ENCODE data around the gene SV2B.

The SV2B gene

DNA sequence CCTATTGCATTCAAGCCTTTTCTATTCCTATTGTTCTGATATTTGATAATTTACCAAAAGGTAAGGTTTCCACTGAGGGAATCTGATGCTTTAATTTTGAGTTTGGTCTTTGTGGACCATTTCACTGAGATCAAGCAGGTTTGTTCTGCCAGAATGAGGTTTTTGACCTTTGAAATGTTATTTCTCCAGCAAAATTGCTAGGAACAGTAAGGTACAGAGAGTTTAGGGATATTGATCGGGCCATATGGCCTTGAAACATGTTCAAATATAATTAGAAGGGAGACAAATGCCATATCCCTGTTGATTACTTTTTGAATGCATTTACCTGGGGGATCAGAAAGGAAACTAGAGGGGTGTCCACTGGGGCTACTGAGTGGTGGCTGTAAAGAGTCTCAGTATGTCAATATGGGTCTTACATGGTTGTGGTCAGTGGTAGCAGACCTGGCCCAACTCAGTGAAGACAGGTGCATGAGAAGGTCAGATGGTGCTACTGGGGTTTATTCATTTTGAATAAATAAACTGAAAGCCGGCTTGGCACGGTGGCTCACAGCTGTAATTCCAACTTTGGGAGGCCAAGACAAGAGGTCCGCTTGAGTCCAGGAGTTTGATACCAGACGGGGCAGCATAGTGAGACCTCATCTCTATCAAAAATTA is 100.2 kb downstream of the SV2B start:
- DNase-seq: no peak

DNA sequence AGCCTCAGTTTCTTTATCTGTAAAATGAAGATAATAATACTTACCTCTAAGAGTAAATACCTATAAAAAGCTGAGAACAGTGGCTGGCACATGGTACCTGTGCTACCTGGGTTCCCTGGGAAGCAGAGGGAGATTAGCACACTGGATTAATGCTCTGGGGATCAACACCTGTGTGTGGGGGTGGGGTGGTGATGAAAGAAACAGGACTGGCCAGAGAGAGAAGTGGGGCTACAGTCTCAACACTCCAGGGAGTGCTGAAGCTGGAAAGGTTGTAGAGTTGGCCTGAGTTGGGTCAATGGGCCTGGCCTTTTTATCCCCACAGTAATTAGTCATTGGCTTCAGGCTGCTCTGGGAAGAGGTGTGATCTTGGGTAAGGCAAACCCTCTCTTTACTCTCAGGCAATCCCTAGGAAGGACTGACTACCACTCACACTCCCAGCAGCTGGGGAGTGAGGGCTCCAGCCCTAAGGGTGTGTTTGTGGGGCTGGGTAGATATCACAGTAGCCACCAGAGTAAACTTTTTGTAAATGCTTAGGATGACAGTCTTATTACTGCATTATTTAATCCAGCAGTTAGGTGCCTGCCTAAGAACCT is 102.5 kb downstream of the SV2B start:
- DNase-seq: no peak

DNA sequence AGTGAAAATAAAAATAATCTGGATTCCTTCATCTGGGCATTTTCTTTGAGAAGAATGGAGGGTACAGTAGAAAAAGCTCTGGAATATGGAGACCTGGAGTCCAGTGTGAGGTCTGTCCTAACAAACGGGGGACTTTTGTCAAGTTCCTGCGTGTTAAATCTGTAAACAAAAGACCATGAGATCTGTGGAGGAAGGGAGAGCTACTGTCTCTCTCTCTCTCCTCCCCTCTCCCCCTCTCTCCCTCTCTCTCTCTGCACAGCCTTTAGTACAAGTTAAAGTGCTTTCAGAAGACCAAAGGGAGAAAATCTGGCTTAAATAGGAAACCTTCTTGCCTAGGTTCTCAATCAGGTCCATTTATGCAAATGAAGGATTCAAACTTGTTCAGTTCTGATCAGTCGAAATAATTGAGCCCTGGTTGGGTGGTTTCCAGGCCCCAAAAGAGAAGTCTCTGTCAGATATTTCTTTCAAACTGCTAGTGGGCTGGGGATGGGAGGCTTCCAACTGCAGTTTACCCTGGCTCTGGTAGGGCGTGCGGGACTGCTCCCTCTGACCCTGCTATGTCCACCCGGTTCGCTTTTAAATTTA is 103.7 kb downstream of the SV2B start:
- DNase-seq: no peak

DNA sequence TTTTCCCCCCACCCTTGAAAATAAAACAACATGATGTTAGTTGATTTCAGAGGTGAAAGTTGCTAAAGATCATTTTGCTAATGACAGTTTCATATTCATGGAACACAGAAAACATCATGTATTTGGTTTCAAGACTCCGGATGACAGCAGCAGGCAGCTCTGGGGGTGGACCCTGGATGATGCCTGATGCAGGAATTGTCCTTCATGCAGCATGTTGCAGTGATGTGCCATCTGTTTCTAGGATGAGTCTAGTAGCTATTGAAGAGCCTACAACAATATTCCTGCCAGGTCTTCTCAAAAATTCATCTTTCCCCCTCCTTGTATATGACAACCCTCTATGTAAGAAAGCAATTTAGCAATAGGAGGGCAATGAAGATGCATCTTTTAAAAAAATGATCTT is 108.3 kb downstream of the SV2B start:
- no peak for DNase-seq

DNA sequence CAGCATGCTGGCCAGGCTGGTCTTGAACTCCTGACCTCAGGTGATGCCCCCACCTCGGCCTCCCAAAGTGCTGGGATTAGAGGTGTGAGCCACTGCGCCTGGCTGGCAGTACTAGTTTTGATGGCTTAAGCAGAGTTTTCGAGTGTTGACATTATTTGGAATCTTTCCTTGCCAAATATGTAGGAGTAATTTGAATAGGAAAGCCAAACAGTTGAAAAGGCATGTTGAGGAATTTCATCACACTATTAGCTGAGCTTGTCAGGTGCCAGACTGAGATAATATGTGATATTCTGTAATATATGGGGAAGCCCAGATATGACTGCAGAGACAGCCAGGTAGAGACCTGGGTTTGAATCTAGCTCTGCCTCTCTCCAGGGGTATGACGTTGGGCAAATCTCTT is 109.3 kb downstream of the SV2B start:
- DNase-seq: no peak

DNA sequence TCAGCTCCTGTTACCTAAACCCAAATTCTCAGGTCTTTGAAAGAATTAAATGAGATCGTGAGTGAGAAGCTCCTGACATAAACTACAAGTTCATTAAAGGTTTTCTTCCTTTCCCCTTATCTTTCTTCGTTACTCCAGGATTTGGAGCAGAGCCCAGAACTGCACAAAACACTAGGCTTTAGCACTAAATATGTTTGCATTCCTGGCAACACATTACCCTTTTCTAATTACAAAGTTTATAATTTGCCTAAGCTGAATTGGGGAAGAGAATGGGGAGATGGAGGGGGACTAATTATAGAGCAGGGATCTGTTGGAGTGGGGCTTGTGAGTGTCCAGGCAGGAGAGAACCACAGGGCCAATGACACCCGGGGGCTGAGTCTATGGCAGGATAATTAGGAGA is 109.7 kb downstream of the SV2B start:
- no peak for DNase-seq

GRCh38 chr15:91214675-91215590 is 114.9 kb downstream of the SV2B start:
- no peak for DNase-seq

DNA sequence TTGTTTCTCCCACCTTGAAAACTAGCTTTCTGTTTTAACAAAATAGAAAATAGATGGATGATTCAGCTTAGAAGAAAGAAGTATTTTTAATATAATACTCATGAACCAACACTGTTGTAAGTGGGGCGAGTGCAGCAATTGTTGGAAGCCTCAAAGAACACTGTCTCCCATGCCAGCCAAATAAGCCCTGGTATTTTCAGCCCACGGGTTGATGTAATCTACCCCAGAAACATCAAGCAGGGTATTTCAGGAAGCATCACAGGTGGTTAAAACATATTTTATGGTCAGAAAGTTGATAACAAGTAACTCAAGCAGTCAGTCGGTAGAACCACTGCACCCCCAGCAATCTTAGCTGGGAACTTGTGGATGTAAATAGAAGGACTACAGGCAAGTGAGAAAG is 115.9 kb downstream of the SV2B start:
- no peak for DNase-seq

GRCh38 chr15:91219206-91219605 is 119.1 kb downstream of the SV2B start:
- no peak for DNase-seq

DNA sequence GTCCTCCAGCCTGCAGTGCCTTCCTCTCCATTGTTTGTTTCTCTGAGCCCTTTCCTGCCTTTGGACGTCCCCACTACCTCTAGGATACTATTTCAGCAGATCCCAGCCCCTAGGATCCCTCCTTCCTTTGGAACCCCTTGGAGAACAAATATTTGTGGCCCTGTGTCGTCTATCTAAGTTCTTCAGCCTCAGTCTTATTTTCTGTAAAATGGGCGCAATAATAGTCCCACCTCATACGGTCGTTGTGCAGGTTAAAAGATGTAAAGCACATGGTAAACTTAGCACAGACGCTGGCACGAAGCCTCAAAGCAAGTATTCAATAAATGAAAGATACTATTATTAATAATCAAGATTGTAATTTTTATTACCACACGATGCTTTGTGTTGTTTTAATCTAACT is 122.0 kb downstream of the SV2B start:
- DNase-seq: no peak

GRCh38 chr15:91223863-91224262 is 123.8 kb downstream of the SV2B start:
- DNase-seq: no peak

DNA sequence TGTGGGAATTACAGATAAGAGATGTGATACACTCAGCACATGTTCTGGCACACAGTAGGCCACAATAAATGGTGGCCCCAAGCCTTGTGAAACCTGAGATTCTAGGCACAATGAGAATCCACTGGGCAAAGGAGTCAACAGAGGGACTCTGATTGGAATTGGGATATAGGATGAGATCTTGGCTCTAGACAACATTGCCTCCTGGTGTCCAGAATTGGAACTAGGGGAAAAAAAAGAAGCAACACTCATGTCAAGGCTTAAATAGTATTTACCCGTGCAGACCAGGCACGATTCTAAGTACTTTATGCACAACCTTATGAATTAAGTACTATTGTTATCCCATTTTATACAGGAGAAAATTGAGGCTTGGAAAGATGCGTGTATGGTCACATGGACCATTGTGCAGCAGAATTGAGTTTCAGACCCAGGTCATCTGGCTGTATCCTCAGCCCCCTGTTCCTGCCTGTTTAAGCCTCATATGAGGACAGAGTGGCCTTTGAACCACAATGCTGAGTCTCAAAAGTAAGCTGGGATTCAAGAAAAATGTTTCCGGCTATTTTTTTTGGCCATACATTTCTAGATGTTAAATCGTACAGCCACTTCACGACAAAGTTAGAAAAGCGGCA is 124.8 kb downstream of the SV2B start:
- no peak for DNase-seq

DNA sequence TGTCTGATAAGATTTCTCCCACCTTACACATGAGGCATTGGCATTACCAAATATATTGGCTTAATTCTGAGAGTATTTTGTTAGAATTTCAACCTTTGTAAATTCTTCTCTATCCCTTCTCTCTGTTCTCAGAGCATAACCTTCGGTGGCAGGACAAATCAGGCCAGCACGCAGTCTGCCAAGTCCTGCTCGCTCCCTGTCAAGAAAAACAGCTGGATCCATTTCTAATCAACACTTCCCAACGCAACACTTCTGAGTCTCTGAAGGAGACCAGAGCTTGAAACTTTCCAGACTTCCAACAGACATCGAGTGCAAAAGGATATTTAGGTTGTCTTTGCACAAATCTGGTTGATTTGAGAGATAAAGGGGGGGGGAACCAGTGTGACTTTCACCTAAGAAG is 125.7 kb downstream of the SV2B start:
- DNase-seq: no peak

DNA sequence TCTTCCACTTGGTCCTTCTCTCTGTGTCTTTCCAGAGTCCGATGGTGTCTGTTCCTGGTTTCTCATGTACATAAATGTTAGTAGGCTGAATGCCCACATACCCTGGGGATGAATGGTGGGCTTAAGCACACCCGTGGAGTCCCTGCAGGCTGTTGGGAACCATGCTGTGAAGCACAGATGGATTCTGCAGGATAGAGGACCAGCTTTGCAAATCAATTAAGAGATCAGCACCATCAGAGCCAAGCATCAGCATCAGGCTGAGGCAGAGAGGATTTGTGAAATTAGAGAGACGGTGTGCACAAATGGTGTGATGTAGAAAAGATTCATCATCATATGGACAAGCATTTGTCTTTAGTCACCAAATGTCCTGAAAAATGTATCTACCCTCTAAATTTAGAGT is 127.1 kb downstream of the SV2B start:
- no peak for DNase-seq

DNA sequence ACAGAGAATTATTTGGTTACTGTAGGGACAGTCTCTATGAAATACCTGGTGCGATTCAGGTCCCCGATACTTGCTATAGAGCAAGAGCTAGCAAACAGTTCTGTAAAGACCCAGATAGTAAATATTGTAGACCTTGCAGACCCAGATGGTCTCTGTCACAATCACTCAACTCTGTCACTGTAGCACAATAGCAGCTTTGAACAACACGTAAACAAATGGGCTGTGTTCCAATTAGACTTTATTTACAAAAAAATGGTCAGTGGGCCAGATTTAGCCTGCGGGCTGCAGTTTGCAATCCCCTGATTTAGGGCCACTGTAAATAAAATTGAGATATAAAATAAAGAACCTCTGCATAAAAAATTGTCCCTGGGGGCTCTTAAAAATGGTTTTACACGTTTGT is 127.7 kb downstream of the SV2B start:
- no peak for DNase-seq

DNA sequence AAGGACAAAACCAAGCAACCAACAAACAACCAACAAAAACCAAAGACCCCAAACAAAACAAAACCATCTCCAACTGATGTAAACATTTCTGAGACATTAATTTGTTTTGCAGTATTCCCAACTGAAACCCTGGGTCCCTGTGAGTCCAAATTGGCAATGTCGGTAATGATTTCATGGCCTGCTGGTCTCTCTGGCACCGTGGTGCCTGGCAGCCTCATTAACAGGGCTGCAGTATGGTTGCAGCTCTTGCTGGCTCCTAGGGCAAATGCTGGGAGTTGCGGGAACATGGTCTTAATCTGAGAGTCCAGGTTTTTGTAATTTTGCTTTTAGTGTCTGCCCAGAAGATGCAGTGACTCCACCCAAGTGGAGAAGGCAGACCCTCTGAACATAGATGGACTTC is 128.3 kb downstream of the SV2B start:
- no peak for DNase-seq

DNA sequence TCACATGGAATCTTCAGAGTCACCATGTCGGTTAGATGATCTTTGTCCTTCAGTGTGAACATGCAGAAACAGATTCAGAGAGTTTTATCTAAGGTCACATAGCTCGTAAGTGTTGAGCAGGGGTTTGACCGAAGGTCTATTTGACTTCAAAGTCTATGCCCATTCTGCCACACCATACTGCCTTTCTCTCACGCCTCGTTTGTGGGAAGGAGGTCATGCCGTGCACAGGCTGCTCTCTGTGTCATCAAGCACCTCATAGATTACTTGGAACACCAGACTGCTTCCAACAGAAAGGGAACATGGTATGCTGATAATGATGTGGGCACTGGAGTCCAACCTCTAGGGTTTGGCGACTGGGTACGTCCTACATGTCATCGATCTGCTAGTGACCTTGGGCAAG is 128.8 kb downstream of the SV2B start:
- no peak for DNase-seq

DNA sequence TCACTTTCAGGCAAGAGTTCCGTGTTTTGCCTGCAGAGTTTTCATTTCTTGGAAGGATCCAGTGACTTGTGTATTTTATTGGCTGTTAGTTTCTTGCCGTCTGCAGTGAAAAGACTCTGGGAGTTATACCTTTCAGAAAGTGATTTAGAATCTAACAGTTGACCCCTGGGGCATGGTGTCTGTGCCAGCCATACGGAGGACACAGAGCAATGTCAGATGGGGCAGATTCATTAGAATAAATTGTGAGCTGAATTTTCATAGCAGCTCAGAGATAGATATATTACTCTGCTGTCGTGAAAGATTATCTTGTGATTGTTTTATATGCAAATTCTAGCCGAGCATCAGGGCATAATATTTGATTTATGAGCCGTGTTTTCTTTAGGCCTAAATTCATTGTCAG is 131.6 kb downstream of the SV2B start:
- DNase-seq: no peak

DNA sequence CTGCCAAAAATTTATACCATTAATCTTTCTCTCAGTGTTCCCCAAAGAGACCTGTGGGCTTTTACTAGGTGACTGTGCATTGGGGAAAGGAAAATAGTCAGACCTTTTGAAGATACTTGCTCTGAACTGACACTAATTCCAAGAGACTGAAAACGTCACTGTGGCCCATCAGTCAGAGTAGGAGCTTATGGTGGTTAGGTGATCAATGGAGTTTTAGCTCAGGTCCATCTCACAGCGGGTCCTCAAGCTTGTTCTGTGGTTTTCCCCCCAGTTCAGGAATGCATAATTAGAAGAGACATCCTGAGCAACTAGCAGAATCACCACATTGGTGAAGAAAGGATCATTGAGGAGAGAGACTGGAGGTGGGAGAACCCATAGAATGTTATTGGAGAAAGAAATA is 134.7 kb downstream of the SV2B start:
- DNase-seq: no peak

- DNase-seq: no peak
Measured at GRCh38 chr15:91235376-91235775, 135.3 kb downstream of the SV2B start.

- DNase-seq: no peak
Measured at GRCh38 chr15:91237445-91237844, 137.4 kb downstream of the SV2B start.

DNA sequence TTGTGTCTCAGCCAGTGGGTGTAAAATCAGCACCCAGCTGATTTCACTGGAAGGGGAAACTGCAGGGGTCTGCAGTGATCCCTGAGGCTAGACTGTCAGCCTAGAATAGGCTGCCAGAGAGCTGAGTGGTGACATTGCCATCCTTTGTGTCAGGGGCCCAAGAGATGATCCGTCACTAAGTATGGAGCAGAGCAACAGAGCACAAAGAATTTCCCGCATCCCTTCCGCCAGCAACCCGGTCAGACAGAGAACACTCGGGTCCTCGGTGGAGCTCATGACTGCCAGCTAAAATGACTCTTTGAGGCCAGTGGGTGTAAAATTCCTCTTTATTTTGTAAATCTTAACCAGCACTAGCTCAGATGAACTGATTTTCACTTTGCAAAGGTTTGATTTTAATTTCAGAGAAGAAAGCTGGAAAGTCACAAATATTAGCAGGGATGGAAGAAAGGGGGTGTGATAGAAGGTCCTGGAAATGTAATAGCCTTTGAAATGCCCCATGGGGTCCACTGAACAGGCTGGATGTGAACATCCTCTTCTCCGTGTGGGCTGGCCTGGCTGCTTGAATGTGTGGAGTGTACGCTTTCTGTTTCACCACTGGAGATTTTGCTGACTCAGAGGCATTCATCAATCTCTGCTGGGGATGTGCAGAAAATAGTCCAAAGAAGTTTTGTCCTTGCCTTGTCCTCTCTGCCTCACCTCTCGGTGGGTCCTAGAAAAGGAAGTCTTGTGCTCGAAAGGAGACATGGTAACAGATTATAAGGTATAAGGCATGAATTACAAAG is 138.8 kb downstream of the SV2B start:
- no peak for DNase-seq

DNA sequence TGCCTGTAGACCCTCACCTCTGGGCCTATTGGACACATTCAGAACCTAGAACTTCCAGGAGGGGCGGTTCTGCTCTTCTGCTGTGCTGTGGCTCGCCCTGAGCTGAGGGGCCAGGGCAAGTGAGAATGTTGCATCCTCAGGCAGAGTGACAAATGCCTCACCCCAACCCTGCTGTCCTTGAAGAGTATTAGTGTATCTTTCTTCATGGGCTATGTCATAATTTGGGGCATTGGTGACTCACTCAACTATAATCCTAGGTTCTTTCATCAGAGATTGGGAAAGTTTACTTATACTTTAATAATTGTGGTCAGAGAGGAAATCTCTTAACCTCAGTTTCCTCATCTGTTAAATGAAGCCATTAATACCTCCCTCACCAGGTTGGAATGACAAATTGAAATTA is 143.8 kb downstream of the SV2B start:
- no peak for DNase-seq

Data from DMS79 treated with DMSO at 0.1 percent for 48 hours (cell line).